ENCODE measurements around the gene TLE6. TPM values are rescaled to one million over a fixed set of nuclear protein-coding genes. Genes with fewer than 3 reads are reported as not detected.

TLE6 gene
- total and polyA plus RNA-seq, 2 of the 4 experiments (the other 2 are of a cell fraction), result under 0.01 to 0.17 TPM

- ChIA-PET CTCF (interaction anchor here (0.8 to 1.1 kb wide), 2 partner anchors 30 to 84 kb away, joined by 3 read pairs; no protein-coding TSS in a partner anchor), POLR2A (ENCODE audit: unreplicated experiment) (interaction anchor here (0.5 to 1.0 kb wide), 2 partner anchors 59 to 84 kb away, joined by 3 to 4 read pairs; no protein-coding TSS in a partner anchor)
- Histone ChIP-seq H2BK120ac (ENCODE audit: low read depth, low read length) (peak overlapping the region; percentile 33), H3K4ac (ENCODE audit: low read depth, low read length) (peak overlapping the region; percentile 75), H3K9ac (ENCODE audit: low read depth, low read length) (peak overlapping the region; percentile 37; the same call in 1 of the 2 replicates), H4K20me1 (ENCODE audit: insufficient read depth, low read length) (no peaks in the 10 kb centered on the region), H3K27ac (ENCODE audit: insufficient read depth, low read length) (peak overlapping the region; percentile 28; the same call in 1 of the 2 replicates), H3K23ac (ENCODE audit: low read depth, low read length) (peak overlapping the region; percentile 74; the same call in 1 of the 2 replicates), H4K91ac (ENCODE audit: insufficient read depth, low read depth, low read length) (peak overlapping the region; percentile 78), H4K8ac (ENCODE audit: low read depth in 2 of 2, low read length in 2 of 2) (peak overlapping the region; percentile 76 to 95), H3K9me1 (ENCODE audit: insufficient read depth, low read length) (no peaks in the 10 kb centered on the region), H3K4me2 (ENCODE audit: low read depth, low read length) (peak overlapping the region; percentile 75), H2AK5ac (ENCODE audit: low read depth, low read length) (peak overlapping the region; percentile 90; the same call in 1 of the 2 replicates), H3K56ac (ENCODE audit: extremely low read depth, insufficient read depth, low read length) (peak overlapping the region; percentile 71; the same call in 1 of the 2 replicates), H2BK15ac (ENCODE audit: low read depth, low read length) (peak overlapping the region; percentile 53; the same call in 1 of the 3 replicates), H2AFZ (replicated peaks; ENCODE audit: low read length, poor library complexity) (peak overlapping the region; percentile 94), H2BK20ac (ENCODE audit: low read depth, low read length) (peak overlapping the region; percentile 6; the same call in 1 of the 2 replicates), H3K4me3 (ENCODE audit: insufficient read depth, low read depth, low read length) (peak overlapping the region; percentile 33), H4K5ac (ENCODE audit: low read depth, low read length) (peak overlapping the region; percentile 22), H3K9me3 (ENCODE audit: control insufficient read depth, insufficient read depth, low read length) (no peaks in the 10 kb centered on the region), H2BK5ac (ENCODE audit: low read depth, low read length, poor library complexity, severe bottlenecking) (peak overlapping the region; percentile 51), H3K79me1 (ENCODE audit: low read depth in 1 of 2, low read length in 2 of 2) (peaks cover 0 to 3% of the 10 kb centered on the region in 2 experiments; a peak in 1 of 4 replicates), H3K18ac (ENCODE audit: low read depth, low read length) (peak overlapping the region; percentile 7), H2AK9ac (replicated peaks; ENCODE audit: low read depth, low read length, poor library complexity) (peak overlapping the region; percentile 91), H3K36me3 (ENCODE audit: control insufficient read depth, insufficient read depth, low read length) (no peaks in the 10 kb centered on the region), H3K14ac (replicated peaks; ENCODE audit: low read depth, low read length) (peak overlapping the region; percentile 77), H3K27me3 (ENCODE audit: control insufficient read depth, insufficient read depth, low read length) (peaks cover 13% of the 10 kb centered on the region), H3K4me1 (ENCODE audit: control insufficient read depth, insufficient read depth, low read length) (peaks cover 12% of the 10 kb centered on the region)
- no peak for TF ChIP-seq CEBPB (IDR thresholded peaks at IDR 0.05; ENCODE audit: low read depth, low read length)
- no peak for TF ChIP-seq POLR2A (IDR thresholded peaks at IDR 0.05; ENCODE audit: low read depth, low read length)
- TF ChIP-seq ELK1 (IDR thresholded peaks at IDR 0.05; ENCODE audit: borderline replicate concordance, low read depth, low read length), result no peak
- TF ChIP-seq RCOR1 (IDR thresholded peaks at IDR 0.05; ENCODE audit: insufficient replicate concordance, low read length), result no peak
- TF ChIP-seq CTCF (conservative IDR thresholded peaks at IDR 0.05; ENCODE audit: low read depth, low read length), result no peak
- TF ChIP-seq MAFK (IDR thresholded peaks at IDR 0.05; ENCODE audit: low read depth, low read length), result no peak
- TF ChIP-seq FOS (IDR thresholded peaks at IDR 0.05; ENCODE audit: low read depth, low read length), result no peak
- TF ChIP-seq RFX5 (IDR thresholded peaks at IDR 0.05; ENCODE audit: low read depth, low read length), result no peak
- no peak for TF ChIP-seq USF2 (IDR thresholded peaks at IDR 0.05; ENCODE audit: low read depth, low read length)
- TF ChIP-seq CHD1 (IDR thresholded peaks at IDR 0.05; ENCODE audit: low read depth, low read length), result no peak
- TF ChIP-seq RAD21 (IDR thresholded peaks at IDR 0.05; ENCODE audit: low read length), result no peak
- no peak for TF ChIP-seq SMC3 (IDR thresholded peaks at IDR 0.05; ENCODE audit: low read depth, low read length)
- 10% methylated on average over 2 of the region's 28 CpGs; no CpG with 5 or more reads in 1 of the 2 experiments for WGBS, 2 experiments (ENCODE audit: extremely low coverage in 2 of 2, insufficient read length in 1 of 2)
- in situ Hi-C loops (cut with MboI; ENCODE audit: low sequenced_read_pairs) (no loop called here), dilution Hi-C loops (cut with HindIII; ENCODE audit: low sequenced_read_pairs, unreplicated experiment) (no loop called here), intact Hi-C loops (cut with micrococcal nuclease) (loop anchor here (2.0 kb wide), 1 partner anchor 58 kb away; the partner anchor contains the start of gene TLE6)
- DNase-seq (peak; percentile 64), ATAC-seq (ENCODE audit: low read depth) (peak; percentile 8)
- BruUV-seq (replicated peaks), result no TSS peak
Observed at GRCh38 chr19:3034656-3035541, 57.5 kb downstream of the TLE6 start.
